Mesendoderm (in vitro differentiated cells): ENCODE measurements around the gene SESTD1.

Experiments used
- DNase-seq: peaks from one replicate; pipeline ENCODE4 v3.0.0; 2013
- H2AK5ac ChIP-seq: 2 replicates; pipeline ENCODE4 v1.6.1; 2013; ENCODE audit warnings: low read length, inconsistent platforms
- H2BK120ac ChIP-seq: 2 replicates; pipeline ENCODE4 v1.6.1; 2013; ENCODE audit warnings: low read depth, mild to moderate bottlenecking, low read length, moderate library complexity, mixed read lengths
- H2BK15ac ChIP-seq: replicated peaks from 2 replicates; pipeline ENCODE4 v1.6.1; 2013; ENCODE audit warnings: low read depth, mild to moderate bottlenecking, moderate library complexity
- H2BK5ac ChIP-seq: 2 replicates; pipeline ENCODE4 v1.6.1; 2013; ENCODE audit warnings: low read length, inconsistent platforms
- H3K18ac ChIP-seq: 2 replicates; pipeline ENCODE4 v1.6.1; 2013; ENCODE audit warnings: mild to moderate bottlenecking, low read length, mixed read lengths
- H3K23ac ChIP-seq: one replicate; pipeline ENCODE4 v1.6.1; 2013; ENCODE audit warnings: low read length
- H3K27ac ChIP-seq: 2 replicates; pipeline ENCODE4 v1.5.1; 2013; ENCODE audit warnings: low read depth, mild to moderate bottlenecking, inconsistent platforms, low read length, moderate library complexity
- H3K27me3 ChIP-seq: 2 replicates; pipeline ENCODE4 v1.6.1; 2013; ENCODE audit warnings: low read length, control low read depth, mild to moderate bottlenecking, inconsistent platforms; ENCODE audit not compliant: insufficient read depth, poor library complexity
- H3K36me3 ChIP-seq: 2 replicates; pipeline ENCODE4 v1.6.1; 2013; ENCODE audit warnings: low read length, inconsistent platforms; ENCODE audit not compliant: control insufficient read depth, insufficient read depth
- H3K4ac ChIP-seq: one replicate; pipeline ENCODE4 v1.6.1; 2013; ENCODE audit warnings: low read depth, mild to moderate bottlenecking, low read length, moderate library complexity
- H3K4me1 ChIP-seq: 2 replicates; pipeline ENCODE4 v1.6.1; 2013; ENCODE audit warnings: low read depth, low read length, inconsistent platforms; ENCODE audit not compliant: control insufficient read depth
- H3K4me2 ChIP-seq: 2 replicates; pipeline ENCODE4 v1.6.1; 2013; ENCODE audit warnings: low read length
- H3K4me3 ChIP-seq: 2 replicates; pipeline ENCODE4 v1.5.1; 2013; ENCODE audit warnings: mild to moderate bottlenecking, low read length
- H3K56ac ChIP-seq: one replicate; pipeline ENCODE4 v1.6.1; 2013; ENCODE audit warnings: low read length
- H3K79me1 ChIP-seq: 2 replicates; pipeline ENCODE4 v1.6.1; 2013; ENCODE audit warnings: low read length, inconsistent platforms
- H3K79me2 ChIP-seq: 2 replicates; pipeline ENCODE4 v1.6.1; 2013; ENCODE audit warnings: mild to moderate bottlenecking, low read length; ENCODE audit not compliant: control insufficient read depth, insufficient read depth
- H3K9ac ChIP-seq: 2 replicates; pipeline ENCODE4 v1.6.1; 2013; ENCODE audit warnings: low read length, inconsistent platforms
- H4K5ac ChIP-seq: one replicate; pipeline ENCODE4 v1.6.1; 2013; ENCODE audit warnings: low read length
- H4K8ac ChIP-seq: one replicate; pipeline ENCODE4 v1.6.1; 2013; ENCODE audit warnings: low read depth, mild to moderate bottlenecking, control low read depth, low read length, moderate library complexity
- WGBS: extraction: QIAGEN DNeasy Blood & Tissue Kit; methylation state at CpG from one replicate; pipeline ENCODE4 v1.1.7; 2013; ENCODE audit warnings: low lambda C conversion rate, missing lambda C conversion rate; ENCODE audit not compliant: insufficient coverage; ENCODE audit errors: extremely low coverage; 5-methylcytosine and 5-hydroxymethylcytosine counted together

The SESTD1 gene

GRCh38 chr2:179304424-179304823 is 39.8 kb upstream of the SESTD1 start:
- H2BK5ac ChIP-seq: no peak overlapping the region
- H3K18ac ChIP-seq: no peak overlapping the region
- 100% methylated on average over 1 of the region's 2 CpGs for WGBS
- H4K5ac ChIP-seq: no peak overlapping the region
- no peak overlapping the region for H3K4me3 ChIP-seq
- H3K4ac ChIP-seq: no peak overlapping the region
- H2BK120ac ChIP-seq: no peak overlapping the region
- H3K56ac ChIP-seq: no peak overlapping the region
- H4K8ac ChIP-seq: no peak overlapping the region
- no peak overlapping the region for H3K4me2 ChIP-seq
- no peak overlapping the region for H2AK5ac ChIP-seq
- H3K79me2 ChIP-seq: no peaks in the 10 kb centered on the region
- no peaks in the 10 kb centered on the region for H3K27me3 ChIP-seq
- H3K4me1 ChIP-seq: no peaks in the 10 kb centered on the region
- no peak overlapping the region for H2BK15ac ChIP-seq
- H3K9ac ChIP-seq: no peak overlapping the region
- no peaks in the 10 kb centered on the region for H3K79me1 ChIP-seq
- no peak for DNase-seq
- no peak overlapping the region for H3K23ac ChIP-seq
- H3K27ac ChIP-seq: peak overlapping the region; percentile 36
- no peaks in the 10 kb centered on the region for H3K36me3 ChIP-seq

GRCh38 chr2:179302764-179303571 is 38.3 kb upstream of the SESTD1 start:
- Histone ChIP-seq H2BK120ac (no peak overlapping the region), H3K4me3 (no peak overlapping the region), H3K4me1 (no peaks in the 10 kb centered on the region), H3K36me3 (no peaks in the 10 kb centered on the region), H4K8ac (no peak overlapping the region), H3K9ac (no peak overlapping the region), H3K79me2 (no peaks in the 10 kb centered on the region), H2BK5ac (no peak overlapping the region), H2AK5ac (no peak overlapping the region), H3K4ac (no peak overlapping the region), H3K79me1 (no peaks in the 10 kb centered on the region), H2BK15ac (no peak overlapping the region), H3K23ac (no peak overlapping the region), H3K27me3 (no peaks in the 10 kb centered on the region), H3K56ac (no peak overlapping the region), H4K5ac (no peak overlapping the region), H3K18ac (no peak overlapping the region), H3K4me2 (no peak overlapping the region), H3K27ac (no peak overlapping the region)
- WGBS: no CpG with 5 or more reads among the region's 6 CpGs
- no peak for DNase-seq

GRCh38 chr2:179302149-179302548 is 37.5 kb upstream of the SESTD1 start:
- Histone ChIP-seq H3K9ac (no peak overlapping the region), H3K27ac (no peak overlapping the region), H3K4me2 (no peak overlapping the region), H3K18ac (no peak overlapping the region), H3K23ac (no peak overlapping the region), H3K79me2 (no peaks in the 10 kb centered on the region), H3K36me3 (no peaks in the 10 kb centered on the region), H3K4me1 (no peaks in the 10 kb centered on the region), H4K5ac (no peak overlapping the region), H2BK5ac (no peak overlapping the region), H2AK5ac (no peak overlapping the region), H3K79me1 (no peaks in the 10 kb centered on the region), H2BK15ac (no peak overlapping the region), H4K8ac (no peak overlapping the region), H3K4ac (no peak overlapping the region), H3K27me3 (no peaks in the 10 kb centered on the region), H2BK120ac (no peak overlapping the region), H3K56ac (no peak overlapping the region), H3K4me3 (no peak overlapping the region)
- WGBS: no CpG with 5 or more reads among the region's 4 CpGs
- DNase-seq: no peak

- Histone ChIP-seq H4K8ac (no peak overlapping the region), H3K18ac (no peak overlapping the region), H2BK120ac (no peak overlapping the region), H2AK5ac (no peak overlapping the region), H2BK15ac (no peak overlapping the region), H3K27ac (no peak overlapping the region), H3K23ac (no peak overlapping the region), H2BK5ac (no peak overlapping the region), H3K9ac (no peak overlapping the region), H3K56ac (no peak overlapping the region), H3K27me3 (no peaks in the 10 kb centered on the region), H3K36me3 (no peaks in the 10 kb centered on the region), H3K4me1 (no peaks in the 10 kb centered on the region), H3K4me3 (no peak overlapping the region), H3K4me2 (no peak overlapping the region), H3K4ac (no peak overlapping the region), H4K5ac (no peak overlapping the region), H3K79me2 (no peaks in the 10 kb centered on the region), H3K79me1 (no peaks in the 10 kb centered on the region)
- no CpG with 5 or more reads among the region's 5 CpGs for WGBS
- DNase-seq: no peak
Measured at GRCh38 chr2:179298666-179299065, 34.0 kb upstream of the SESTD1 start.

DNA sequence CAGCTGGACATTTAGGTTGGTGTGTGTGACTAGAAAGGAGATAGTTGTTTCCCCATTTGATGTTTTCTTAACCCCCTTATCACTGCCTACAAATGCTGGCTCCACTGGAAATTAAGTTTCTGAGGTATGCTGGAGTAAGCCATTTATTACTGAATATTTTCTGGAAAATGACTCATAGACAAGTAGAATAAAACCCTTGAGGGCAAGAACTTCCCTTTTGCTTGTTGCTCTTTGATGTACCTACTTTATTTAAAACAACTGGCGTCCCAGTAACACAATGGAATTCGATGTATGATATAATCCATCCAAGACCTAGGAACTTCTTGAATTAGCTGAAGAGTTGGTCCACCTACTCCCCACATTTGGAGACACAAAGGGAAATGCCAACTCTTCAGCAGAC is 33.3 kb upstream of the SESTD1 start:
- Histone ChIP-seq H3K4me3 (no peak overlapping the region), H3K79me1 (no peaks in the 10 kb centered on the region), H3K23ac (no peak overlapping the region), H3K18ac (no peak overlapping the region), H3K36me3 (no peaks in the 10 kb centered on the region), H2AK5ac (no peak overlapping the region), H3K56ac (no peak overlapping the region), H3K4me1 (no peaks in the 10 kb centered on the region), H3K79me2 (no peaks in the 10 kb centered on the region), H3K4me2 (no peak overlapping the region), H4K5ac (no peak overlapping the region), H3K27ac (no peak overlapping the region), H3K4ac (no peak overlapping the region), H3K27me3 (no peaks in the 10 kb centered on the region), H2BK15ac (no peak overlapping the region), H2BK120ac (no peak overlapping the region), H3K9ac (no peak overlapping the region), H4K8ac (no peak overlapping the region), H2BK5ac (no peak overlapping the region)
- no CpG with 5 or more reads among the region's 2 CpGs for WGBS
- no peak for DNase-seq

GRCh38 chr2:179290329-179290728 is 25.7 kb upstream of the SESTD1 start:
- Histone ChIP-seq H3K4me1 (no peaks in the 10 kb centered on the region), H4K8ac (no peak overlapping the region), H2BK5ac (no peak overlapping the region), H3K79me1 (no peaks in the 10 kb centered on the region), H3K27me3 (no peaks in the 10 kb centered on the region), H3K79me2 (no peaks in the 10 kb centered on the region), H3K4me2 (no peak overlapping the region), H3K56ac (no peak overlapping the region), H2AK5ac (no peak overlapping the region), H3K4ac (no peak overlapping the region), H3K4me3 (no peak overlapping the region), H3K18ac (no peak overlapping the region), H3K9ac (no peak overlapping the region), H3K36me3 (no peaks in the 10 kb centered on the region), H3K23ac (no peak overlapping the region), H2BK120ac (no peak overlapping the region), H4K5ac (no peak overlapping the region), H3K27ac (no peak overlapping the region), H2BK15ac (no peak overlapping the region)
- no CpG with 5 or more reads among the region's 1 CpG for WGBS
- no peak for DNase-seq
